C4-2B (cell line): ENCODE data around the gene FBH1.
A peak's percentile ranks its signal among the peaks of the same experiment; 100 is the strongest.

Experiments
- H3K27ac ChIP-seq: fragments of 450-650 bp; 2 replicates; pipeline ENCODE4 v1.5.1; 2017
- CTCF ChIP-seq: fragments of 450-650 bp; conservative IDR thresholded peaks from 2 replicates; pipeline ENCODE4 v1.5.1; 2017; ENCODE audit warnings: mild to moderate bottlenecking
- ZFX ChIP-seq: fragments of 450-650 bp; IDR thresholded peaks from 2 replicates; pipeline ENCODE4 v1.6.1; 2017

The FBH1 gene

GRCh38 chr10:5869156-5869555 lies 20.9 kb upstream of the FBH1 start:
- H3K27ac ChIP-seq = no peak overlapping the region
- no peak for TF ChIP-seq CTCF

- no peak overlapping the region for H3K27ac ChIP-seq
- TF ChIP-seq CTCF (no peak), ZFX (no peak)
These were observed 18.4 kb upstream of the FBH1 start for GRCh38 chr10:5871596-5871995.

- no peak overlapping the region for H3K27ac ChIP-seq
- TF ChIP-seq ZFX (no peak), CTCF (peak; percentile 86)
These were observed 16.5 kb upstream of the FBH1 start for GRCh38 chr10:5873515-5873995.

- no peak overlapping the region for H3K27ac ChIP-seq
- TF ChIP-seq CTCF = no peak
- no peak for TF ChIP-seq ZFX
These were observed 13.8 kb upstream of the FBH1 start for GRCh38 chr10:5876181-5876768.

GRCh38 chr10:5877041-5877440 lies 13.0 kb upstream of the FBH1 start:
- peak overlapping the region; percentile 25; the same call in 1 of the 2 replicates for H3K27ac ChIP-seq

GRCh38 chr10:5882961-5883360 lies 7.1 kb upstream of the FBH1 start:
- no peak overlapping the region for H3K27ac ChIP-seq

GRCh38 chr10:5885619-5886018 lies 4.4 kb upstream of the FBH1 start:
- H3K27ac ChIP-seq = peak overlapping the region; percentile 32; the same call in 1 of the 2 replicates
- TF ChIP-seq ZFX = no peak
- TF ChIP-seq CTCF = no peak

More at GRCh38 chr10:5882961-5883360, 7.1 kb upstream of the FBH1 start:
- TF ChIP-seq CTCF (no peak), ZFX (no peak)

- TF ChIP-seq ZFX (no peak), CTCF (no peak)
- peak overlapping the region; percentile 1; the same call in 1 of the 2 replicates for H3K27ac ChIP-seq
These were observed 3.0 kb upstream of the FBH1 start for GRCh38 chr10:5887029-5887428.
